GM18867 (cell line): Measurements from ENCODE around the gene ADARB1.

Experiments
- ATAC-seq: cut with Tn5 transposase; IDR thresholded peaks from one replicate; pipeline ENCODE4 v1.9.1; 2021; ENCODE audit warnings: mild to moderate bottlenecking, moderate library complexity; ENCODE audit not compliant: unreplicated experiment

Gene ADARB1

GRCh38 chr21:45259206-45259840 is 184.9 kb downstream of the ADARB1 start:
- ATAC-seq: no peak

- no peak for ATAC-seq
Measured at GRCh38 chr21:45260191-45260825, 185.9 kb downstream of the ADARB1 start.

GRCh38 chr21:45261093-45261492 is 186.7 kb downstream of the ADARB1 start:
- ATAC-seq: no peak

- ATAC-seq: no peak
Measured at GRCh38 chr21:45262041-45262581, 187.7 kb downstream of the ADARB1 start.

GRCh38 chr21:45262616-45263015 is 188.2 kb downstream of the ADARB1 start:
- ATAC-seq: no peak

- no peak for ATAC-seq
Measured at GRCh38 chr21:45263534-45263933, 189.2 kb downstream of the ADARB1 start.

DNA sequence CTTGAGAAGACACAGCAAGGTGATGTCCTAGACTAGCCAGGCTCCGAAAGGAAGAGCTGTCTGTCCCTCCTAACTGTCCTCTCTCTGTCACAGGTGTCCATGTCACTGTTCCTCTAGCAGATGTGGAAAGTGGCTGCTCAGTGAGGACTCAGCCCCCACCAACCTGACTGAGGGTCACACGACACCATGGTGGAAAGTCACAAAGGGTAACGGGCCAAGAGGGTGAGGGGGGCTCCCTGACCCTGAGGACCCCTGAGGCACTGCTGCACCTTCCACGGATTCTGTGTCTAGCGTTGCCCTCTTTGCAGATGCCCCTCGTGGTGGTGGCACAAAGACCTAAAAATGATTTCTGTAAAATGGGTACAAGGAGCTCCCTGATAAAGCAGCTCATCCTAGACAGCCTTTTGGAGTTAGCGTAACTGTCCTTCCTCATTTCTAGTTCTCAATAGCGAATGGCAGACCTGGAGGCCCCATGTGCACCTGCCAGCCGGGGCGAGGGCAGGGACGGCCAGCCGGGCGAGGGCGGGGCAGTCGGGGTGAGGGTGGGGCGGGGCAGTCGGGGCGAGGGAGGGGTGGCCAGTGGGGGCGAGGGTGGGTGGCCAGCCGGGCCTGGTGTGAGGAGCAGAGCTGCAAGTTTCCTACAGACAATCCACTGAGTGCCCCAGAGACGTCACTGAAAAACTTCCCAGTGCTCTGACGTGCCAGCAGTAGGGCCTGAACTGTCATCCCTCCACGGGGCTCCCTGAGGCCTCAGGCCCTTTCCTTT is 189.9 kb downstream of the ADARB1 start:
- no peak for ATAC-seq

- no peak for ATAC-seq
Measured at GRCh38 chr21:45264912-45265515, 190.6 kb downstream of the ADARB1 start.

DNA sequence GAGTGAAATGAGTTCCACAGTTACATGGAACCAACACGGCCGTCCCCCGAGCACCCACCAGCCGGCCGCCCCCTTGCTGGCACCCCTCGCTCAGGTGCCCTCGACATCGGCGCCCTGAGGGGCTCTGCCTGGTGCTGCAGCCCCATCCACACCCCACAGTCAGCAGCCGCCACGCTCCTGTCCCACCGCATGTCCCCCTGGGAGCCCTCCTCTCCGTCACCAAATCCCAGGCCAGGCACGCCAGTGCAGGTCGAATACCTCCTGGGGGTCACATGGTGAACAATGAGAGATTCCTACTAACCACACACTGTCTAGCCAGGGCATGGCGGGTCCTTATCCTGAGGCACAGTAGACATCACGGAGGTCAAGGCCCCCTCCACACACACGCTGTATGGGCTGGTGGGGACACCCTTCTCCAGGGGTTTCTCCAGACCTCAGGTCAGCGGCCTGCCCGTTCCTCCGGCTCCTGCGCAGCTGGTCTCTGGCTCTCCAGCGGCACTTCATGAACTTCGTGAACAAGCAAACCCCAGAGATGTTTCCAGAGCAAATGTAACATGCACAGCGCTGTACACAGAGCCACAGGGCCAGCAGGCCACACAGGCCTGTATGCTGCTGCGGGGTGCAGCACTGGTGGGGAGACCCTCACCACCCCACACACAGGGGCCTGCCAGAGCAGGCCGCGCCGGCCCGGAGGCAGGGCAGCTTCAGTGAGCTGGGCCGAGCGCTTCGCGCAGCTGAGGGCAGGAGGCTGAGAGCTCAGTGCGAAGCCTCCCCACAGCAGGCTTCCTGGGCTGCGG is 191.5 kb downstream of the ADARB1 start:
- ATAC-seq: no peak

DNA sequence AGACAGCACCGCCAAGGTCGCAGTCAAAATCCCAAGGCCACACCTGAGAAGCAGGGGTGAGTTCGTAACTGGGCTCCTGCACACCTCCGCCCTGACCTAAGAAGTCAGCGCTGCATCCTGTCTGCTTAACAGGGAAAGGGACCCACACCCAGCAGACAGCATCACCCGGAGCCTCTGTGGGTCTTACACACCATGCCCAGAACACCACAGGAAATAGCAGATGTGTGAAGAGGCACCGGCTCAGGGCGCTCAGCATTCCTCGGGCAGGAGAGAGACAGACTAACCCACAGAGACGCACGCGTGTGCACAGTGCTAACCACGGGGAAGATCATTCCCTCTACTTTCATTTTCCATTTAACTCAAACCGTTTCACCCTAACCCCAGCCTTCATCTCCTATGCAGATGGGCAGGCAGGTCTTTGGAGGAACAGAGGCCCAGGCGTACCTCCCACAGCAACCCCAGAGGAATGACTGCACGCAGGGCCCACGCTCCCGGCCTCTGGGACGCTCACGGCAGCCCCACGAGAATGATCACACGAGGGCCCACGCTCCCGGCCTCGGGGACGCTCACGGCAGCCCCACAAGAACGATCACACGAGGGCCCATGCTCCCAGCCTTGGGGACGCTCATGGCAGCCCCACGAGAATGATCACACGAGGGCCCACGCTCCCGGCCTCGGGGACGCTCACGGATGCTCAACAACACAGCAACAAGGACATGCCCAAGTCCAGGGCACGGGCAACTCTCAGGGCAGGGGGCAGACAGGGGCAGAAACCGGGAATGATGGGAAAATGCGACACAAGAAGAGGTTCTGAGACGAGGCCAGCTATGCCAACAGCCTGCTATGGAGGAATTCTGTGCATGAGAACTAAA is 192.4 kb downstream of the ADARB1 start:
- no peak for ATAC-seq

DNA sequence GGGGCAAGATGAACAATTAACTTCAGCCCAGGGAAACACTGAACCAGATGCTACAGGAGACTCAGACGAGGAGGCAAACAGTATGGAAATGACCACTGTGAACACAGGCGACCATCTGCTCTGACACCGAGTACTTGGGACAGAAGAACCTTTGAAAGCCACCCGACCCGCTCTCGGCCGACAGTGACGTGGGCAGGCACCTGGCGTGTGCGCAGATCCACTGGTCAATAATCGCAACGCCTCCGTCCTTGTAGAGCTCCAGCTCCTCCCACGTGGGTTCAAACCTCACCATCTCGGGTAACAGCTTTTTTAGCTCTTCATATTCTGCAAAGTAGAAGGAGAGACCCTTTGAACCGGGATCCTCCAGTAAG is 193.0 kb downstream of the ADARB1 start:
- ATAC-seq: no peak

DNA sequence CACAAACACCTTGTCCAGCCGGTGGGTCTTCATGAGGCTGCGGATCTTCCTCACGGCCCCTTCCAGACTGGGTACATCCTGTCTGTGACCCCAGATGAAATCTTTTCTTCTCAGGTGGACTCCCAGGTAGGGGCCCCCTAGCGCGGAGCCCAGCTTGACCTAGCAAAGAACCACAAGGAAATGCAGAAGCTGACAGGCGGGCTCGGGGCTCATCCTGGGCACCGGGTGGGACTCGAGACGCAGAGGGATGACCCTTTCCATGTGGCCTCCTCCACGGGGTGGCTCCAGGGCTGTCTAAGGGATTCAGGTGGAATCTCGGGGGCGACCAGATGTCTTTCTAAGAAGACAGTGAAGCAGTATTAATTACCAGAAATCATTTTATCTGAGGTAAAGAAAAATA is 195.5 kb downstream of the ADARB1 start:
- no peak for ATAC-seq

- ATAC-seq: no peak
Measured at GRCh38 chr21:45270306-45270821, 196.0 kb downstream of the ADARB1 start.
